ENCODE data around the gene FBXW7. TPM values are rescaled to one million over a fixed set of nuclear protein-coding genes. Genes with fewer than 3 reads are reported as not detected.

The FBXW7 gene
- total RNA-seq, 3 donors from 2014 or later, result 55.7 to 247 (median 117) TPM

DNA sequence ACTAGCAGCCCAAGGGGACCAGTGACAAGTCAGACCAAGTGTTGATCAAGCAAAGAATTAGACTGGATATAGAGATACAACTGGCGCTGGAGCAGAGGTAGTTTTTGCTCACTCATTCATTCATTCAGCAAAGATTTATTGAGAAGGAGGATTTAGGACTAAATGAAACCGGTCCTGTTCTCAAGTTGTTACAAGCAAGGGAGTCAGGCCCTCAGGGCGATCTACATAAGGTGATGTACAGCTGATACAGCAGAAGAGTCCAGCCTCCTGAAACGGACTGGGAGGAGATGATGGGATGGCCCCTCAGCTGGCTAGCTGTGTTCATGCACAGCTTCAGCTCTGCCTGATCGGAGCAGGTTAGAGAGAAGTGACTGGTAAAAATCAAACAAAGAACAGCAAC is 242.4 kb downstream of the FBXW7 start:
- peaks cover 0 to under 1% of the 10 kb centered on the region in 2 donors for H3K27me3 ChIP-seq
- no peak for TF ChIP-seq POLR2A (IDR thresholded peaks at IDR 0.05)
- TF ChIP-seq POLR2AphosphoS5 (IDR thresholded peaks at IDR 0.05), result no peak
- TF ChIP-seq, protein P1, sequence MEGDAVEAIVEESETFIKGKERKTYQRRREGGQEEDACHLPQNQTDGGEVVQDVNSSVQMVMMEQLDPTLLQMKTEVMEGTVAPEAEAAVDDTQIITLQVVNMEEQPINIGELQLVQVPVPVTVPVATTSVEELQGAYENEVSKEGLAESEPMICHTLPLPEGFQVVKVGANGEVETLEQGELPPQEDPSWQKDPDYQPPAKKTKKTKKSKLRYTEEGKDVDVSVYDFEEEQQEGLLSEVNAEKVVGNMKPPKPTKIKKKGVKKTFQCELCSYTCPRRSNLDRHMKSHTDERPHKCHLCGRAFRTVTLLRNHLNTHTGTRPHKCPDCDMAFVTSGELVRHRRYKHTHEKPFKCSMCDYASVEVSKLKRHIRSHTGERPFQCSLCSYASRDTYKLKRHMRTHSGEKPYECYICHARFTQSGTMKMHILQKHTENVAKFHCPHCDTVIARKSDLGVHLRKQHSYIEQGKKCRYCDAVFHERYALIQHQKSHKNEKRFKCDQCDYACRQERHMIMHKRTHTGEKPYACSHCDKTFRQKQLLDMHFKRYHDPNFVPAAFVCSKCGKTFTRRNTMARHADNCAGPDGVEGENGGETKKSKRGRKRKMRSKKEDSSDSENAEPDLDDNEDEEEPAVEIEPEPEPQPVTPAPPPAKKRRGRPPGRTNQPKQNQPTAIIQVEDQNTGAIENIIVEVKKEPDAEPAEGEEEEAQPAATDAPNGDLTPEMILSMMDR (IDR thresholded peaks at IDR 0.05), result no peak
- DNase-seq (ENCODE audit: low spot score in 2 of 2), result no peak
- no peak overlapping the region for H3K4me3 ChIP-seq
- no peaks in the 10 kb centered on the region for H3K4me1 ChIP-seq
- no peak overlapping the region for H3K27ac ChIP-seq
- no peaks in the 10 kb centered on the region for H3K9me3 ChIP-seq
- H3K36me3 ChIP-seq, result no peaks in the 10 kb centered on the region
- intact Hi-C loops (cut with DNase I; ENCODE audit: low total_unique reads), result no loop called here

DNA sequence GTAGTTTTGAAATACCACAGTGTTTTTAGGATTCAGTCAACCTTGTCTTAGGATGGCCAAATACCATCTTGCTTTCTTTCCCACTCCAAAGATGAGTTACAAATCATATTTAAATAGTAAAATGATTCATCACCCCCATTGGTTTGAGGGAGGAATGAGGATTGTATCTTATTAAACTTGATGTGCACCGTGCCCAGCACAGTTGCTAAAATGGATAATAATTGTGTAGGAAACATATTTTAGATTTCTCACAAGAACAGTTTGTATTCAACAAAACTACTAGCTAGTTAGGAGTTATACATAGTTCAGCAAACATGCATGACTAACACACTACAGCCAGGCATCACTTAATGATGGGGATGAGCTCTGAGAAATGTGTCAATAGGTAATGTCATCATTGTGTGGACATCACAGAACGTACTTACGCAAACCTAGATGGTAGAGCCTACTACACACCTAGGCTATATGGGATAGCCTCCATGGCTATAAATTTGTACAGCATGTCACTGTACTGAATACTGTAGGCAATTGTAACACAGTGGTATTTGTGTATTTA is 245.4 kb downstream of the FBXW7 start:
- TF ChIP-seq, protein P1 (IDR thresholded peaks at IDR 0.05), result no peak
- TF ChIP-seq POLR2AphosphoS5 (IDR thresholded peaks at IDR 0.05), result no peak
- no peak for TF ChIP-seq POLR2A (IDR thresholded peaks at IDR 0.05)
- no peak overlapping the region for H3K4me3 ChIP-seq
- no peak overlapping the region for H3K27ac ChIP-seq
- intact Hi-C loops (cut with DNase I; ENCODE audit: low total_unique reads), result no loop called here
- peaks cover 0 to 3% of the 10 kb centered on the region in 2 donors for H3K27me3 ChIP-seq
- no peak for DNase-seq (ENCODE audit: low spot score in 2 of 2)
- no peaks in the 10 kb centered on the region for H3K4me1 ChIP-seq
- H3K36me3 ChIP-seq, result no peaks in the 10 kb centered on the region
- no peaks in the 10 kb centered on the region for H3K9me3 ChIP-seq

DNA sequence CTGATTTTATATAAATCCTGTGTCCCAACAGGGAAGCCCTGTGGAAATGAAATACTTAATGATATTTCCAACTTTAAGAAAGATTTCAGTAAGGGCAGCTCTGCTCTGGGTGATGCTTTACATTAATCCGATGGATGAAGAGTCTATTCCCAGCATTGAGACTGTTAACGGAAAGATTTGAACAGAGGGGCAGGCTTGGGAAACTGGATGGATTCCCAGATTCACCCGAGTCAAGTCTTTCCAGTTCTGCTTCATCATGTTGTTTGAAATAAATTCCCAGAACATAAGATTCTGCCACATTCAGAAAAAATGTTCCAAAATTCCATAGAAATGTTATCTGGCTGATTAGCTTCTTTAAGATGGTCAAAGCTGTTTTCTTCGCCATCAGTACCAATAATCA is 246.0 kb downstream of the FBXW7 start:
- DNase-seq (ENCODE audit: low spot score in 2 of 2), result no peak
- Histone ChIP-seq H3K4me1 (no peaks in the 10 kb centered on the region), H3K27ac (no peak overlapping the region), H3K9me3 (no peaks in the 10 kb centered on the region), H3K27me3 (peaks cover 0 to 3% of the 10 kb centered on the region in 2 donors), H3K4me3 (no peak overlapping the region), H3K36me3 (no peaks in the 10 kb centered on the region)
- intact Hi-C loops (cut with DNase I; ENCODE audit: low total_unique reads), result no loop called here
- TF ChIP-seq, protein P1 (IDR thresholded peaks at IDR 0.05), result no peak
- TF ChIP-seq POLR2AphosphoS5 (IDR thresholded peaks at IDR 0.05) (no peak), POLR2A (IDR thresholded peaks at IDR 0.05) (no peak)

DNA sequence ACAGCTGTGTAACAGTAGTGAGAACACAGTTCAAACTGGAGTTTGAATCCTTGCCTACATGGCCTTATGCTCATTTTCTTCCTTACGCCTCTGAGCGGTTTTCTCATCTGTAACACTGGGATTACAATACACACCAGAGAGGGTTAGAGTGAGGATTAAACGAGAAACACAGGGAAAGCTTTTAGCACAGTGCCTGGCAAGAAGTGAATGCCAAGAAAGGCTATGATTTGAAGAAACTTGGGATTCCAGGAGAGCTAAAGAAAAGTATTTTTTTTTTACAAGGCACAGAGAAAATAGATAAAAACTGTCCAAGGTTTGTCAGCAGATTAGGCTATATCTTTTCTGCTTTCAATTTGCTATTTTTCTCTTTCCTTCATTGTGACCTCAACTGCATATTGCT is 246.4 kb downstream of the FBXW7 start:
- no peaks in the 10 kb centered on the region for H3K36me3 ChIP-seq
- H3K4me3 ChIP-seq, result no peak overlapping the region
- no peaks in the 10 kb centered on the region for H3K4me1 ChIP-seq
- no peaks in the 10 kb centered on the region for H3K9me3 ChIP-seq
- DNase-seq (ENCODE audit: low spot score in 2 of 2), result no peak
- H3K27ac ChIP-seq, result no peak overlapping the region
- TF ChIP-seq, protein P1 (IDR thresholded peaks at IDR 0.05), result no peak
- TF ChIP-seq POLR2A (IDR thresholded peaks at IDR 0.05) (no peak), POLR2AphosphoS5 (IDR thresholded peaks at IDR 0.05) (no peak)
- intact Hi-C loops (cut with DNase I; ENCODE audit: low total_unique reads), result no loop called here
- H3K27me3 ChIP-seq, result peaks cover 0 to 3% of the 10 kb centered on the region in 2 donors

DNA sequence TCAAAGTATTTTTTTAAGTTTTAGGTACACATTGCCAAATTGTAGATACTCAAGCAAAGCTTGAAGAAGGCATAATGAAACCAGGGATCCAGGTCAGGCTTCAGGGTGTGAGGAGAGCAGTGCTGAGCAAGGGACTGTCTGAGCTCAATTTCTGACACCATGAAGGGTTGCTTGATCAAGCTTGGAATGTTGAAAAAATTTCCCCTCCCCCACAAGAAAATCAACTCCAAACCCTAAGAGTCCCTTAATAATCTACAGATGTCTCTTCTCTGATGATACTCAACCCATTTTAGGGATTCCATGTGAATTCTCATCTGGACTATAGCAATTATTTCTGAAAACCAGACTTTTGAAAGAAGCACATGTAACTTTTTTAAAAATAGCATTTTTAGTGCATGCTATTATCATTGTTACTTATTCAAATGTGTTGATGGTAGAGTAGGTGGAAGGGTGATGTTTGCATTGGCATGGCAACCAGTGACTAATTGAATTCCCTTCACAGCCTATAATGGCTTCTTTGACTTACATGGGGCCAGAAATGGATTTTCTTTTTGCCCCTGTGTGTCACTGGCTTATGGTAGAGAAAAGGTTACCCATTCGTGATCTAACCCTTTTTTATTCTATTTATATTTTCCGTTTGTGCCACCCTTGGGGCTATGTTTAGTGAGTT is 252.0 kb downstream of the FBXW7 start:
- no peak overlapping the region for H3K27ac ChIP-seq
- no peaks in the 10 kb centered on the region for H3K36me3 ChIP-seq
- no peaks in the 10 kb centered on the region for H3K9me3 ChIP-seq
- intact Hi-C loops (cut with DNase I; ENCODE audit: low total_unique reads), result no loop called here
- TF ChIP-seq POLR2AphosphoS5 (IDR thresholded peaks at IDR 0.05), result no peak
- TF ChIP-seq POLR2A (IDR thresholded peaks at IDR 0.05), result no peak
- TF ChIP-seq, protein P1 (IDR thresholded peaks at IDR 0.05), result no peak
- H3K4me1 ChIP-seq, result no peaks in the 10 kb centered on the region
- peaks cover 0 to 3% of the 10 kb centered on the region in 2 donors for H3K27me3 ChIP-seq
- no peak for DNase-seq (ENCODE audit: low spot score in 2 of 2)
- no peak overlapping the region for H3K4me3 ChIP-seq

Data from breast epithelium (tissue), 4 donors.